ENCODE results near the gene TMEM25.
"Not testable (repeated sequence)": the region's sequence is repeated elsewhere in the genome, so short reads cannot be mapped to it uniquely, and the experiment has no call there.

Gene TMEM25

DNA sequence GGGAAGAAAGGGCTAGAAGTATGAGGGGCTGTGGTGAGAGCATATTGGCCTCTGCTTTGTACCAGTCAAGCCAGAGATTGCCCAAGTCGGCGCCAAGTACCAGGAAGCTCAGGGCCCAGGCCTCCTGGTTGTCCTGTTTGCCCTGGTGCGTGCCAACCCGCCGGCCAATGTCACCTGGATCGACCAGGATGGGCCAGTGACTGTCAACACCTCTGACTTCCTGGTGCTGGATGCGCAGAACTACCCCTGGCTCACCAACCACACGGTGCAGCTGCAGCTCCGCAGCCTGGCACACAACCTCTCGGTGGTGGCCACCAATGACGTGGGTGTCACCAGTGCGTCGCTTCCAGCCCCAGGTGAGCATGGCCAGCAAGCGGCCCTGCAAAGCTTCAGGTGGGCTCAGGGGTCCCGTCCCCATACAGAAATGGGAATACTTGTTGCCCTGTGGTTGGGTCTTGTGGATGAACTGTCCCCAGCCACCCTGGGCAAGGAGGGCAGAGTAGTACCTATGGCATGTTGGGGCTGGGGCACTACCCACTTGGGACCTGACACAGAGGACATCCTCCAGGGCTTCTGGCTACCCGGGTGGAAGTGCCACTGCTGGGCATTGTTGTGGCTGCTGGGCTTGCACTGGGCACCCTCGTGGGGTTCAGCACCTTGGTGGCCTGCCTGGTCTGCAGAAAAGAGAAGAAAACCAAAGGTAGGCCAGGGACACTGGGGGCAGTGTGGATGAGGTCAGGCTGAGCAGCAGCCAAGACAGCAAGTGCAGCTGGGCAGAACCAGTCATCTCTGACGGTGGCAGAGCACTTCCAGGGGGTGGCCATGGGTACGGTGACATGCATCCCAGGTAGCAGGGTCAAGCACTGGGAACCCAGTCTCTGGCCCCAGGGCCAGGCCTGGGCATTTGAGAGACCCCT lies 2.1 kb downstream of the TMEM25 start:
- DNase-seq = no peak
- no peak for ATAC-seq

DNA sequence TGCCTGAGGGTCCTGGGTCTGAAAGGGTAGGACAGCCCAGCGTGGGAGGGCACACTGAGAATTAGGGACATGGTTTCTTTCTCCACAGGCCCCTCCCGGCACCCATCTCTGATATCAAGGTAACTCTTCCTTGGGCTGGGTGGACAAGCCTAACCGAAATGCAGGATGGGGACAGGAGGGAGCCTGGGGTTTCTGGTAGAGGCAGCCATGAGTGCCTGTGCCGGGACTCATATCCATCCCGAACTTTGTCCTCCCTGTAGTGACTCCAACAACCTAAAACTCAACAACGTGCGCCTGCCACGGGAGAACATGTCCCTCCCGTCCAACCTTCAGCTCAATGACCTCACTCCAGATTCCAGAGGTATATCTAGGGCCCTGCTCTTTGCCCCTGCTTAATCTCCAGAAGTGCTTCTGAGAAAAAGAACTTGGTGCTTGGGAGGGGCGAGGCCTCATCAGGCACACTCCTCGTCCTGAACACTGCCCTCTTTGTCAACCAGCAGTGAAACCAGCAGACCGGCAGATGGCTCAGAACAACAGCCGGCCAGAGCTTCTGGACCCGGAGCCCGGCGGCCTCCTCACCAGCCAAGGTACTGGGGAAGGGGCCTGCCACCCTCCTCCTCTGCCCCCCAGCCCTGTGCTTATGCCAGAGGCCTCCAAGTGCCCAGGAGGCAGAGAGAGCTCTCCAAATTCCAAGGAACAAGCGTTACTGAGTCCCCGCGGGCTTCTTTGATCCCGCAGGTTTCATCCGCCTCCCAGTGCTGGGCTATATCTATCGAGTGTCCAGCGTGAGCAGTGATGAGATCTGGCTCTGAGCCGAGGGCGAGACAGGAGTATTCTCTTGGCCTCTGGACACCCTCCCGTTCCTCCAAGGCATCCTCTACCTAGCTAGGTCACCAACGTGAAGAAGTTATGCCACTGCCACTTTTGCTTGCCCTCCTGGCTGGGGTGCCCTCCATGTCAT lies 3.1 kb downstream of the TMEM25 start:
- DNase-seq = no peak

DNA sequence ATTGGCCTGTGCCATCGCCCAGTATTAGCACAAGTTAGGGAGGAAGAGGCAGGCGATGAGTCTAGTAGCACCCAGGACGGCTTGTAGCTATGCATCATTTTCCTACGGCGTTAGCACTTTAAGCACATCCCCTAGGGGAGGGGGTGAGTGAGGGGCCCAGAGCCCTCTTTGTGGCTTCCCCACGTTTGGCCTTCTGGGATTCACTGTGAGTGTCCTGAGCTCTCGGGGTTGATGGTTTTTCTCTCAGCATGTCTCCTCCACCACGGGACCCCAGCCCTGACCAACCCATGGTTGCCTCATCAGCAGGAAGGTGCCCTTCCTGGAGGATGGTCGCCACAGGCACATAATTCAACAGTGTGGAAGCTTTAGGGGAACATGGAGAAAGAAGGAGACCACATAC lies 4.3 kb downstream of the TMEM25 start:
- no peak for DNase-seq
- no peak for ATAC-seq

More for the DNA sequence above, 3.1 kb downstream of the TMEM25 start:
- ATAC-seq = no peak

DNA sequence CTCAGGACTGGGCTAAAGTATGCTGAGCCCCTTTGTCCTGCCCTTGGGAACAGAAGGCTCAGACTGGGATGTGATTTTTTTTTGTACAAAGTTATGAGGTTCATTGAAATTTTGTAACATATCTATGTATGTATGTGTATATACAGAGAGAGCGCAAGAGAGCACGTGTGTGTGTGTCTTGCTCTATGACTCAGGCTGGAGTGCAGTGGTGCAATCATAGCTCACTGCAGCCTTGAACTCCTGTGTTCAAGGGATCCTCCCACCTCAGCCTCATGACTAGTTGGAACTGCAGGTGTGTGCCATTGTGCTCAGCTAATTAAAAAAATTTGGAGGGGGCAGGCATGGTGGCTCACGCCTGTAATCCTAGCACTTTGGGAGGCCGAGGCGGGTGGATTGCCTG lies 5.7 kb downstream of the TMEM25 start:
- no peak for ATAC-seq
- DNase-seq = no peak

DNA sequence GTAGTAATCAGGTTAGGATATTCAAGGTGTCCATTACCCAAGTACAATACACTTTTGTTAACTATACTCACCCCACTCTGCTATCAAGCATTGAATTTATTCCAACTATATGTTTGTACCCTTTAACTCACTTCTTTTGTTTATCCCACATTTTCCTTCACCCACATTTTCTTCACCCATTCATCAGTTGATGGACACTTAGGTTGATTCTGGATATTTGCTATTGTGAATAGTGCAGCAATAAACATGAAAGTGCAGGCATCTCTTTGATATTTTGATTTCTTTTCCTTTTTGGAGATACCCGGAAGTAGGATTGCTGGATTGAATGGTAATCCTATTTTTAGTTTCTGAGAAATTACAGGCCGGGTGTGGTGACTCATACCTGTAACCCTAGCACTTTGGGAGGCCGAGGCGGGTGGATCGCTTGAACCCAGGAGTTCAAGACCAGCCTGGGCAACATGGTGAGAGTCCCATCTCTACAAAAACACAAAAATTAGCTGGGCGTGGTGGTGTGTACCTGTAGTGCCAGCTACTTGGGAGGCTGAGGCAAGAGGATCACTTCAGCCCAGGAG lies 6.5 kb downstream of the TMEM25 start:
- no peak for ATAC-seq
- no peak for DNase-seq

DNA sequence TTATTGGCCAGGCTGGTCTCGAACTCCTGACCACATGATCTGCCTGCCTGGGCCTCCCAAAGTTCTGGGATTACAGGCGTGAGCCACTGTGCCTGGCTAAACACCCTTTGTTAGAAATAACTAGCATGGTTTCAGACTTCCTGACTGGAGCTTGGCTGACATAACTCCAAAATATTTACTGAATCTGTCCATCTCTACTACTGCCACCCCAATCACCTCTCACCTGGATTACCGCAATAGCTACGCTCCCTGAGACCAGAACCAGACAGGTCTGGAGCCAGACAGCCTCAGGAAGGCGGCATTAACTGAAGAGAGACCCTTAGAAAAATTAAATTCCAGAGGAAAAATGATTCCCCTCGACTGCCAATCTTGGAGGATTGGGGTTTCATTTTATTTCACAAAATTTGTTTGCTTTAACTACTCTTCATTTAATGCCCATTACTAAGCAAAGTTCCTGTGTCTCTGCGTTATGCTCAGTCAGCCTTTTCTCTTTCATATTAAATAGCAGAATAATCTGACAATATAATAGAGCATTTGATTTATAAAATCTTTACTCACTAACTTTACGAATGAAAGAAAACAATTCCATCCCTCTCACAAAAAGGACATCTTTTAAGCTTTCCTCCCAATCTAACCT lies 13.1 kb downstream of the TMEM25 start:
- no peak for ATAC-seq
- DNase-seq = no peak

DNA sequence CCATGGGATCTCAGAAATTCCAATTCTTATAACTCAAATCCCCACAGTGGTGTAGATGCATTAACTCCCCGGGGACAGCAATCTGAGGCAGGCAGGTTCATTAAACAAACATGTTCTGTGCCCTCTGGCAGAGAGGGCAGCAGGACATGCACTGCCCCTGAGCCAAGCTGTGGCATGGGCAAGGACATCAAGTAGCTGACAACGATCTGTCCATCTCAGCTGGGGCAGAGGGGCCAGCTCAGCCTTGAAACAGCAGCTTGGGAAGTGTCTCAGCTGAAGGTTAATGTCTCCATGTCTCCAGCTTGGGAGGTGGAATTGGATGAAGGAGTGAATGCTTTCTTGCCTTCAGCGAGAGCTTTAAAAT lies 13.6 kb downstream of the TMEM25 start:
- ATAC-seq = no peak

DNA sequence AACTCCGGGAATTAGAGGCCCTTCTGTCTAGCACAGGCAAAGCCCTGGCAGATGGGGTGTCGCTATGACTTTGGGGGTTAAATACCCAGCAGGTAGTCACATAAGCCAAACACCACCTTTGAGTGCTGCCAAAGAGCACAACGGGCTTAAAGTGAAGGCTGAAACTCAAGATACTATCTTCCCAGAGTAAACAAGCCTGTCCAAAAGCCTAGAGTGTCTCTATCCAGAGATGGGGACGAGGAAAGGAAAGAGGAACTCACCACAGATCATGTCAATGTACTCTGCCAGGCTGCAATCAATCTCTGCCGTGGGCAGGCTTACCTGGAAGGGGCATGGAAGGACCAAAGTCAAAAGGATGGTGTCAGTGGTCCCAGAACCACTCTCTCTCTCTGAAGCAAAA lies 14.5 kb downstream of the TMEM25 start:
- DNase-seq = no peak
- no peak for ATAC-seq

More for the DNA sequence above, 13.6 kb downstream of the TMEM25 start:
- DNase-seq = no peak

DNA sequence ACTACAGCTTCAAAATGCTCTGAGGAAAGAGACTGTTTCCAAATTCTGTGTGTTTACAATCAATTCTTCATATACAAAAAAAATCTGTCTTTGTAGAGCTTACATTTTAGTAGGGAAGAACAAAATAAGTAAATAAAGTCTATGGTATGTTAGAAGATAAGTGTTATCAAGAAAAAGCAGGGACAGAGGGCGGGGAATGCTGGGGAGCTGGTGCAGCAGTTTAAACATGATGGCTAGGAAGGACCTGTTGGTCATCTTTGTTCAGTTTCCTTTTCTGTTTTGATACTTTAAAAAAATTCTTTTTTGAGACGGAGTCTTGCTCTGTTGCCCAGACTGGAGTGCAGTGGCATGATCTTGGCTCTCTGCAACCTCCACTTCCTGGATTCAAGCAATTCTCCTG lies 16.1 kb downstream of the TMEM25 start:
- ATAC-seq (no peak), DNase-seq (no peak)

DNA sequence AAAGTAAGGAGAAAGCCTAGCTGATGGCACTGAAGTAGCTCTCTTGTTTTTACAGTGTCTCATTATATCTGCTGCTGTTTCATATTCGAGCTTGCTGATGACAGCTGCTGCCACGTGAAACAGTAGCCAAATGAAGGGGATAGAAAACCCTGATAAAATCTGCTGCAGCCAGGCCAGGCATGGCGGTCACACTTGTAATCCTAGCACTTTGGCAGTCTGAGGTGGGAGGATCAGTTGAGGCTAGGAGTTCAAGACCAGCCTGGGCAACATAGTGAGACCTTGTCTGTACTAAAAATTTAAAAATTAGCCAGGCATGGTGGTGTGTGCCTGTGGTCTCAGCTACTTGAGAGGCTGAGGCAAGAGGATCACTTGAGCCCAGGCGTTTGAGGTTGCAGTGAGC lies 21.3 kb downstream of the TMEM25 start:
- no peak for ATAC-seq
- DNase-seq = no peak

DNA sequence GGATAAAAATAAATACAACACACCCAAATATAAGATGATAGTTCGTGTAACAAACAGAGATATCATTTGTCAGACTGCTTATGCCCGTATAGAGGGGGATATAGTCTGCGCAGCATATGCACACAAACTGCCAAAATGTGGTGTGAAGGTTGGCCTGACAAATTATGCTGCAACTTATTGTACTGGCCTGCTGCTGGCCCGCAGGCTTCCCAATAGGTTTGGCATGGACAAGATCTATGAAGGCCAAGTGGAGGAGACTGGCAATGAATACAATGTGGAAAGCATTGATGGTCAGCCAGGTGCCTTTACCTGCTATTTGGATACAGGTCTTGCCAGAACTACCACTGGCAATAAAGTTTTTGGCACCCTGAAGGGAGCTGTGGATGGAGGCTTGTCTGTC lies 29.8 kb downstream of the TMEM25 start:
- DNase-seq (no peak), ATAC-seq (no peak)

DNA sequence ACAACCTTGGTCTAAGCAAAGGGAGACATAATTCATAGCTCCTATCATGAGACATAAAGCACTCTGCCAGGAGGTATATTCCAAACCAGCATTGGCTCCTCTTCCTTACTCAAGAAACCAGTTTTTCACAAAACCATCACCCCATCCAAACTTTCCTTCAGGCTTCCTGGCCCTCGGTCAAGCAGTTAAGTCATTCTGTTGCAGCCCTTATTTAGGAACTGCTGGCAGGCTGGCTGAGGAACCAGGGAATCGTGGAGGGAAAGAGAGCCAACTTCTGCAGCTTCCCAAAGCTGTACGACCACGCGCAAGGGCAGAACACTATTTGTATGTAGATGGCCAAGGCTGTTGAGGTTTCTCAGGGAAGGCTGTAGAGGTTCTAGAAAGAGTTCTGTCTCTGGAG lies 34.1 kb downstream of the TMEM25 start:
- DNase-seq (no peak), ATAC-seq (no peak)

DNA sequence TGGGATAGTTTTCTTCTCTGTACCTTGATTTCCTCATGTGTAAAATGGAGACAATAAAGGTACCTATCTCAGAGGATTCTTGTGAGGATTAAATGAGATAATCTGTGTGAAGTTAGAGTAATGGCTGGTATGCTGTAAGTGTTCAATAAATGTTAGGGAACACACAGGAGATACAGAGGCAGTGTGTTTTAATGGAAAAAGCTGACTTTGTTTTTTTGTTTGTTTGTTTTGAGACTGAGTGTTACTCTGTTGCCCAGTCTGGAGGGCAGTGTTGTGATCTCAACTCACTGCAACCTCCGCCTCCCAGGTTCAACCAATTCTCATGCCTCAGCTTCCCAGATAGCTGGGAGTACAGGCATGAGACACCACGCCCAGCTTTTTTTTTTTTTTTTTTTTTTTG lies 38.7 kb downstream of the TMEM25 start:
- no peak for DNase-seq
- ATAC-seq = no peak

DNA sequence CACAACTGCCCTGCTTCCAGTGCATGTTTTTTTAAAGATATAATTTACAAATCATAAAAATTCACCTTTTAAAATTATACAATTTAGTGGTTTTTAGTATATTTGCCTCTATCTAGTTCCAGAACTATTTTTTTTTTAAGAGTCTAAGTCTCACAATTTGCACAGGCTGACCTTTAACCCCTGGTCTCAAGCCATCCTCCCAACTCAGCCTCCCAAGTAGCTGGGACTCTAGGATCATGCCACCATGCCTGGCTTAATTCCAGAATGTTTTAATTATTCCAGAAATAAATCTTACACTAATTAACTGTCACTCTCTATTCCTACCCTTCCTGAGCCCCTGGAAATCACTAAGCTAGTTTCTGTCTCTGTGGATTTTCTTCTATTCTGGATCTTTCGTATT lies 39.8 kb downstream of the TMEM25 start:
- no peak for DNase-seq
- ATAC-seq = no peak

DNA sequence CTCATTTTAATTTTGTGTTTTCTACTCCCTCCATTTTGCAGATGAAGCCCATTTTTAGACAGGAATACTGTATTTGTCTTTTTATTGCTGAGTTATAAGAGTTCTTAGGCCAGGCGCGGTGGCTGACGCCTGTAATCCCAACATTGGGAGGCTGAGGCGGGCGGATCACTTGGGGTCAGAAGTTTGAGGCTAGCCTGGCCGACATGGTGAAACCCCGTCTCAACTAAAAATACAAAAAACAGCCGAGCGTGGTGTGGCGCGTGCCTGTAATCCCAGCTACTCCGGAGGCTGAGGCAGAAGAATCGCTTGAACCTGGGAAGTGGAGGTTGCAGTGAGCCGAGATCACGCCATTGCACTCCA lies 40.7 kb downstream of the TMEM25 start:
- peak; percentile 27 for DNase-seq

DNA sequence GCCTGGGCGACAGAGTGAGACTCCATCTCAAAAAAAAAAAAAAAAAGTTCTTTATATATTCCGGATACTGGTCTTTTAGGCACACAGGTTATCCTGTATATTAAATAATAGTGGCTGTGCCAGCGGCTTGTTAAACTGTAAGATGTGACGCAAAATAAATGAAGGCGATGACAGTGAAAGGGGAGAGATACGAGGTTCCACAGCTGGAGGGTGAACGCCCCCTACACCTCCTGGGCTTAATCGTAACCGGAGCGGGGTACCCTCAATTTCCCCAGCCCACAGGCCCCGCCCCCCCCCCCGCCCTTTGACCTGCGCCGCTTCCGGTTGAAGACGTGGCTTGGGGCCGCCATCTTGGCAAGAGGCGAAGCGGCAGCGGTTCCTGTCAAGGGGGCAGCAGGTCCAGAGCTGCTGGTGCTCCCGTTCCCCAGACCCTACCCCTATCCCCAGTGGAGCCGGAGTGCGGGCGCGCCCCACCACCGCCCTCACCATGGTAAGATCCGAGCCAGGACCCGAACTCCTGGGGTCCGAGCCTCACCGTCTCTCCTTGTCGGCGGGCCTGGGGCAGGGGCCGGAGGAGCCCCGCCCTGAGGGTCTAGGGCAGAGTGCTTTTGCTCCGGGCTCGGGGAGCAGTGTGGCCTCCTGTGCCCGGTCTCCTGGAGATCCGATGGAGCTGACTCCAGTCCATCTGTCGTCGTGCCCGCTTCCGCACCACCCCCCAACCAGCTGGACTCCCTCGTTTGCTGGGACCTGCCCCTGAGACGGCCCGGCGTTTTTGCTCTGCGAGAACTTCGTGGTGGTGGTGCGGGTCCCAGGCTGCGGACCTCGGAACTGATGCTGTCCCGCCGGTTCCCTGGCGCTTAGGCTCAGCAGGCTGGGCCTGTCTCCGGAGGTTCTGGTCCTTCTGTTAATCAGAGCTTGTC lies 41.3 kb downstream of the TMEM25 start, which contains the start of gene ARCN1:
ARCN1 (plus strand) TSS at position 349 of the 920 bp plus-strand sequence; CDS start at position 488, 139 bp downstream.
- DNase-seq = peak; percentile 80
- peak; percentile 79 for ATAC-seq

More for the DNA sequence above, 40.7 kb downstream of the TMEM25 start:
- not testable (repeated sequence) for ATAC-seq

DNA sequence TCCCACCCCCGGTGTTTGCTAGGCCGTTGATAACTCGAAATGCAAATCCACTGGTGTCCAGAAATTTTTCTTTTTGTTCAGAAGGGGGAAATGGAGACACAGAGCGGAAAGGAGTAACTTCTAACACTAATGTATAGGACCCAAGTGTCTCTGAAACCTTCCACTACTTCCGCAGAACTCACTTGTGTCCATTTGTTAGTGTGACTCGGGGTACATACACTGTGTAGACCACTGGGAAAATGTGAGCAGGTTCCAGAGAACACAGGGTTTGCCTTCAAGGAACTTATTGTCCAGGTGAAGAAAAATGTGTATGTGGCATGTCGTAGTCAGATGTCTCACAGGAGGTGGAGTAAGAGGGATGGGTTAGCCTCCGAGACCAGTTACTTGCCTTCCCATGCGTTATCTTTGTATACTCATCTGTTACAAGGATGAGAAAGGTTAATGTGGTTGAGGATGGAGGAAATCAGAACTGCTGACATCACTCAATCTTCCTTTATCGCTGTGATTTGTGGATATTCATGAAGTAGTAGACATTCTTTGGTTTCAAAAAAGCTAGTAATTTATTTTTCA lies 42.1 kb downstream of the TMEM25 start:
- DNase-seq (no peak), ATAC-seq (peak; percentile 86)

DNA sequence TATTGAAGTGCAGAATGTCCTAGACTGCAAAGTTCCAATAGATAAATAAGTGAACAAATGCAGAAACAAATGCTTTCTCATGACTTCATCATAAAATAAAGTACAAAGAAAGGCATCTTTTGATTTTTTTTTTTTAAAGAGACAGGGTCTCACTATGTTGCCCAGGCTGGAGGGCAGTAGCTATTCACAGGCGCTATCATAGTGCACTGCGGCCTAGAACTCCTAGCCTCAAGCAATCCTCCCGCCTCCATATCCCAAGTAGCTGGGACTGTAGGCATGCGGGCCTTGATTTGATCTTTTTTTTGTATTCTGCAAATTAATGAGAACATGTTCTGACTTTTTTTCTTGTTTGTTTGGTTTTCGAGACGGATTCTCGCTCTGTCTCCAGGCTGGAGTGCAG lies 43.6 kb downstream of the TMEM25 start:
- DNase-seq (no peak), ATAC-seq (no peak)

DNA sequence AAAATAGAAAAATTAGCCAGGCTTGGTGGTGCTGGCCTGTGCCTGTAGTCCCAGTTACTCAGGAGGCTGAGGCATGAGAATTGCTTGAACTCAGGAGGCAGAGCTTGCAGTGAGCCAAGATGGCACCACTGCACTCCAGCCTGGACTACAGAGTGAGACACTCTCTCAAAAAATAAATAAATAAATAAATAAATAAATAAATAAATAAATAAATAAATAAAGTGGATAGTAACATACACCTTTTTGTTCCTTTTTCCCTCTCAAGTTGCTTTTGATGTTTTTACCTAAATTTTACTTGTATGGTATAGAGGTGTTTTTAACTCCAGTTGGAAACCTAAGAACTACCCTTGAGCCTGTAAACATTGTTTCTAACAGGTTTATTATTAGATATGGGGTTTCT lies 47.0 kb downstream of the TMEM25 start:
- DNase-seq = not testable (repeated sequence)

DNA sequence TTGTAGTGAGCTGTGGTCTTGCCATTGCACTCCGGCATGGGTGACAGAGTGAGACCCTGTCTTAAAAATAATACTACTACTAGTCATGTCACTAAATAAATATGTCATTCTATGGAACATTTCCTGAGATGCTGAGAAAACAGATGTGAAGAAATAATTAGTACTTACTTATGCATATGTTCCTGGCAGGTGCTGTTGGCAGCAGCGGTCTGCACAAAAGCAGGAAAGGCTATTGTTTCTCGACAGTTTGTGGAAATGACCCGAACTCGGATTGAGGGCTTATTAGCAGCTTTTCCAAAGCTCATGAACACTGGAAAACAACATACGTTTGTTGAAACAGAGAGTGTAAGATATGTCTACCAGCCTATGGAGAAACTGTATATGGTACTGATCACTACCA lies 50.1 kb downstream of the TMEM25 start:
- ATAC-seq (no peak), DNase-seq (no peak)

More for the DNA sequence above, 47.0 kb downstream of the TMEM25 start:
- not testable (repeated sequence) for ATAC-seq
